ENCODE measurements around the gene UBQLN4. TPM values are rescaled to one million over a fixed set of nuclear protein-coding genes. Genes with fewer than 3 reads are reported as not detected.

The UBQLN4 gene
- total RNA-seq, 1 experiment from 2014 or later = 37.3 TPM

DNA sequence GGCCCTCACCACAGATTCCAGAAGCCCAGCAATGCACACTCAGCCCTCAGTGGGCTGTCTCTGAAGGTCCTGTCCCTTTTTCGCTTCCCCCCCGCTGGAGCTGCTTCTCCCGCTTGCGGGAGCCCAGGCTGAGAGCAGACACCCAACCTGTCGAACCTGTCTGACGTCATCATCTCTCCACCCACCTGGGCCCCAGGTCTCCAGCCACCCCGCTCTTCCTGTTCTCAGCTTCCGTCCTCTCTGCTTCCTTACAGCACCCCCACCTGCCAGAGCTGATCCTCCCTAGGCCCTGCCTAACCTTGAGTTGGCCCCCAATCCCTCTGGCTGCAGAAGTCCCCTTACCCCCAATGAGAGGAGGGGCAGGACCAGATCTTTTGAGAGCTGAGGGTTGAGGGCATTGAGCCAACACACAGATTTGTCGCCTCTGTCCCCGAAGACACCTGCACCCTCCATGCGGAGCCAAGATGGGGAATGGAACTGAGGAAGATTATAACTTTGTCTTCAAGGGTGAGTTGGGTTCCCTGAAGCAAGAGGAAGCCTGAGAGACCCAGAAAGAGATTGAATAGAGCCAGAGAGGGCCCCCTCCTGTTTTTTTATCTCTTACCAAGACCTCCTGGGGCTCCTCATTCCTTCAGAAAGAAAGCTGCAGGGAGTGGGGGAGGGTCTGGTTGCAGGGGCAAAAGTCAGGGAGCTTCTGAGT lies 7.5 kb upstream of the UBQLN4 start, which contains the start of gene RAB25 (continued):
- TF ChIP-seq, protein P1, sequence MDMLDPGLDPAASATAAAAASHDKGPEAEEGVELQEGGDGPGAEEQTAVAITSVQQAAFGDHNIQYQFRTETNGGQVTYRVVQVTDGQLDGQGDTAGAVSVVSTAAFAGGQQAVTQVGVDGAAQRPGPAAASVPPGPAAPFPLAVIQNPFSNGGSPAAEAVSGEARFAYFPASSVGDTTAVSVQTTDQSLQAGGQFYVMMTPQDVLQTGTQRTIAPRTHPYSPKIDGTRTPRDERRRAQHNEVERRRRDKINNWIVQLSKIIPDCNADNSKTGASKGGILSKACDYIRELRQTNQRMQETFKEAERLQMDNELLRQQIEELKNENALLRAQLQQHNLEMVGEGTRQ (CRISPR knock-in tag; IDR thresholded peaks at IDR 0.05) = no peak
- TF ChIP-seq, protein P2, sequence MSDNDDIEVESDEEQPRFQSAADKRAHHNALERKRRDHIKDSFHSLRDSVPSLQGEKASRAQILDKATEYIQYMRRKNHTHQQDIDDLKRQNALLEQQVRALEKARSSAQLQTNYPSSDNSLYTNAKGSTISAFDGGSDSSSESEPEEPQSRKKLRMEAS (CRISPR knock-in tag; IDR thresholded peaks at IDR 0.05) = peak; percentile 58
- TF ChIP-seq SMAD3 (CRISPR knock-in tag; IDR thresholded peaks at IDR 0.05; ENCODE audit: borderline replicate concordance) (no peak), TEAD4 (CRISPR knock-in tag; IDR thresholded peaks at IDR 0.05) (no peak), ETV6 (CRISPR knock-in tag; IDR thresholded peaks at IDR 0.05) (no peak), GTF2I (CRISPR knock-in tag; conservative IDR thresholded peaks at IDR 0.05) (no peak), ZBTB21 (CRISPR knock-in tag; IDR thresholded peaks at IDR 0.05; ENCODE audit: borderline replicate concordance) (peak; percentile 85), JUN (CRISPR knock-in tag; IDR thresholded peaks at IDR 0.05) (no peak), KAT7 (CRISPR knock-in tag; IDR thresholded peaks at IDR 0.05; ENCODE audit: borderline replicate concordance) (peak; percentile 48; the same call in 1 of the 2 replicates)
- TF ChIP-seq, protein P3, sequence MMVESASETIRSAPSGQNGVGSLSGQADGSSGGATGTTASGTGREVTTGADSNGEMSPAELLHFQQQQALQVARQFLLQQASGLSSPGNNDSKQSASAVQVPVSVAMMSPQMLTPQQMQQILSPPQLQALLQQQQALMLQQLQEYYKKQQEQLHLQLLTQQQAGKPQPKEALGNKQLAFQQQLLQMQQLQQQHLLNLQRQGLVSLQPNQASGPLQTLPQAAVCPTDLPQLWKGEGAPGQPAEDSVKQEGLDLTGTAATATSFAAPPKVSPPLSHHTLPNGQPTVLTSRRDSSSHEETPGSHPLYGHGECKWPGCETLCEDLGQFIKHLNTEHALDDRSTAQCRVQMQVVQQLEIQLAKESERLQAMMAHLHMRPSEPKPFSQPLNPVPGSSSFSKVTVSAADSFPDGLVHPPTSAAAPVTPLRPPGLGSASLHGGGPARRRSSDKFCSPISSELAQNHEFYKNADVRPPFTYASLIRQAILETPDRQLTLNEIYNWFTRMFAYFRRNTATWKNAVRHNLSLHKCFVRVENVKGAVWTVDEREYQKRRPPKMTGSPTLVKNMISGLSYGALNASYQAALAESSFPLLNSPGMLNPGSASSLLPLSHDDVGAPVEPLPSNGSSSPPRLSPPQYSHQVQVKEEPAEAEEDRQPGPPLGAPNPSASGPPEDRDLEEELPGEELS (CRISPR knock-in tag; IDR thresholded peaks at IDR 0.05) = no peak
- TF ChIP-seq, protein P4, sequence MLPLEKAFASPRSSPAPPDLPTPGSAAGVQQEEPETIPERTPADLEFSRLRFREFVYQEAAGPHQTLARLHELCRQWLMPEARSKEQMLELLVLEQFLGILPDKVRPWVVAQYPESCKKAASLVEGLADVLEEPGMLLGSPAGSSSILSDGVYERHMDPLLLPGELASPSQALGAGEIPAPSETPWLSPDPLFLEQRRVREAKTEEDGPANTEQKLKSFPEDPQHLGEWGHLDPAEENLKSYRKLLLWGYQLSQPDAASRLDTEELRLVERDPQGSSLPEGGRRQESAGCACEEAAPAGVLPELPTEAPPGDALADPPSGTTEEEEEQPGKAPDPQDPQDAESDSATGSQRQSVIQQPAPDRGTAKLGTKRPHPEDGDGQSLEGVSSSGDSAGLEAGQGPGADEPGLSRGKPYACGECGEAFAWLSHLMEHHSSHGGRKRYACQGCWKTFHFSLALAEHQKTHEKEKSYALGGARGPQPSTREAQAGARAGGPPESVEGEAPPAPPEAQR (CRISPR knock-in tag; IDR thresholded peaks at IDR 0.05) = no peak
- TF ChIP-seq, protein P5, sequence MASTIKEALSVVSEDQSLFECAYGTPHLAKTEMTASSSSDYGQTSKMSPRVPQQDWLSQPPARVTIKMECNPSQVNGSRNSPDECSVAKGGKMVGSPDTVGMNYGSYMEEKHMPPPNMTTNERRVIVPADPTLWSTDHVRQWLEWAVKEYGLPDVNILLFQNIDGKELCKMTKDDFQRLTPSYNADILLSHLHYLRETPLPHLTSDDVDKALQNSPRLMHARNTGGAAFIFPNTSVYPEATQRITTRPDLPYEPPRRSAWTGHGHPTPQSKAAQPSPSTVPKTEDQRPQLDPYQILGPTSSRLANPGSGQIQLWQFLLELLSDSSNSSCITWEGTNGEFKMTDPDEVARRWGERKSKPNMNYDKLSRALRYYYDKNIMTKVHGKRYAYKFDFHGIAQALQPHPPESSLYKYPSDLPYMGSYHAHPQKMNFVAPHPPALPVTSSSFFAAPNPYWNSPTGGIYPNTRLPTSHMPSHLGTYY (CRISPR knock-in tag; IDR thresholded peaks at IDR 0.05) = peak; percentile 56; the same call in 1 of the 2 replicates
- TF ChIP-seq, protein P6, sequence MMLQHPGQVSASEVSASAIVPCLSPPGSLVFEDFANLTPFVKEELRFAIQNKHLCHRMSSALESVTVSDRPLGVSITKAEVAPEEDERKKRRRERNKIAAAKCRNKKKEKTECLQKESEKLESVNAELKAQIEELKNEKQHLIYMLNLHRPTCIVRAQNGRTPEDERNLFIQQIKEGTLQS (CRISPR knock-in tag; conservative IDR thresholded peaks at IDR 0.05) = no peak
- TF ChIP-seq, protein P7, sequence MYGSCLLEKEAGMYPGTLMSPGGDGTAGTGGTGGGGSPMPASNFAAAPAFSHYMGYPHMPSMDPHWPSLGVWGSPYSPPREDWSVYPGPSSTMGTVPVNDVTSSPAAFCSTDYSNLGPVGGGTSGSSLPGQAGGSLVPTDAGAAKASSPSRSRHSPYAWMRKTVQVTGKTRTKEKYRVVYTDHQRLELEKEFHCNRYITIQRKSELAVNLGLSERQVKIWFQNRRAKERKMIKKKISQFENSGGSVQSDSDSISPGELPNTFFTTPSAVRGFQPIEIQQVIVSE (CRISPR knock-in tag; IDR thresholded peaks at IDR 0.05; ENCODE audit: borderline replicate concordance) = no peak

DNA sequence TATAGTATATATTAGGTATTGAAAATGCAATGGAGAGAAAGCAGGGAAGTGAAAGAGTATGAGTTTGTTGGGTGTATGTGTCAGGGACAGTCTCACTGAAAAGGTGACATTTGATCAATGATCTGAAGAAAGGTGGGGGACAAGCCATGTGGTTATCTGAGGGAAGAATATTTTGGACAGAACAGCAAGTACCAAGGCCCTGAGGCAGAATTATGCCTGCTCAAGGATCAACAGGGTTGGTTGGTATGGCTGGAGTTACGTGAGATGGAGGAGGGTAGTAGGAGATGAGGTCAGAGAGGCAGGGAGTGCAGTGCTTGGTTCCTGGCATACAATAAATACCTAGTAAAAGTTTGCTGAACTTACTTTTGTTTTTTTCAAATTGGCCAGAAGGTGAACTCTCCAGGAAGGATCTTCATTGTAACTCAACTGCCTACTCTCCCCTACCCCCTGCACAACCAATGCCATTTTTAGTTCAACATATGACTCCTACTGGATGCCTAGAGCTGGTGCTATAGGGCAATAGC lies 2.8 kb upstream of the UBQLN4 start:
- ChIA-PET POLR2A (no interaction called here), CTCF (interaction anchor here (1.3 kb wide), 1 partner anchor 10 kb away, joined by 5 read pairs; no protein-coding TSS in a partner anchor)
- H3K4me3 Mint-ChIP-seq = peak overlapping the region; percentile 32
- H3K9me3 Mint-ChIP-seq = no peaks in the 10 kb centered on the region
- no peak for ATAC-seq
- peaks cover 10% of the 10 kb centered on the region for H3K36me3 Mint-ChIP-seq
- TF ChIP-seq, protein P5 (CRISPR knock-in tag; IDR thresholded peaks at IDR 0.05) = no peak
- TF ChIP-seq, protein P8, sequence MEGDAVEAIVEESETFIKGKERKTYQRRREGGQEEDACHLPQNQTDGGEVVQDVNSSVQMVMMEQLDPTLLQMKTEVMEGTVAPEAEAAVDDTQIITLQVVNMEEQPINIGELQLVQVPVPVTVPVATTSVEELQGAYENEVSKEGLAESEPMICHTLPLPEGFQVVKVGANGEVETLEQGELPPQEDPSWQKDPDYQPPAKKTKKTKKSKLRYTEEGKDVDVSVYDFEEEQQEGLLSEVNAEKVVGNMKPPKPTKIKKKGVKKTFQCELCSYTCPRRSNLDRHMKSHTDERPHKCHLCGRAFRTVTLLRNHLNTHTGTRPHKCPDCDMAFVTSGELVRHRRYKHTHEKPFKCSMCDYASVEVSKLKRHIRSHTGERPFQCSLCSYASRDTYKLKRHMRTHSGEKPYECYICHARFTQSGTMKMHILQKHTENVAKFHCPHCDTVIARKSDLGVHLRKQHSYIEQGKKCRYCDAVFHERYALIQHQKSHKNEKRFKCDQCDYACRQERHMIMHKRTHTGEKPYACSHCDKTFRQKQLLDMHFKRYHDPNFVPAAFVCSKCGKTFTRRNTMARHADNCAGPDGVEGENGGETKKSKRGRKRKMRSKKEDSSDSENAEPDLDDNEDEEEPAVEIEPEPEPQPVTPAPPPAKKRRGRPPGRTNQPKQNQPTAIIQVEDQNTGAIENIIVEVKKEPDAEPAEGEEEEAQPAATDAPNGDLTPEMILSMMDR (IDR thresholded peaks at IDR 0.05) = no peak
- TF ChIP-seq NFYB (CRISPR knock-in tag; conservative IDR thresholded peaks at IDR 0.05; ENCODE audit: low read depth) = no peak
- no peaks in the 10 kb centered on the region for H3K27me3 Mint-ChIP-seq (ENCODE audit: low read depth)
- no peak for DNase-seq (ENCODE audit: low spot score)
- H3K27ac Mint-ChIP-seq = peak overlapping the region; percentile 22; the same call in 1 of the 2 replicates
- H3K4me1 Mint-ChIP-seq = peaks cover 20% of the 10 kb centered on the region

Measured in WTC11 (cell line).